HG03175 (cell line): Measurements from ENCODE around the gene NUDT2.
"Not testable (repeated sequence)": the region's sequence is repeated elsewhere in the genome, so short reads cannot be mapped to it uniquely, and the experiment has no call there.

ENCODE experiments used
- ATAC-seq: cut with Tn5 transposase; IDR thresholded peaks from one replicate; pipeline ENCODE4 v1.9.1; 2021; ENCODE audit warnings: mild to moderate bottlenecking, moderate library complexity; ENCODE audit not compliant: unreplicated experiment

Gene NUDT2

GRCh38 chr9:34334916-34335315 lies 5.5 kb downstream of the NUDT2 start:
- ATAC-seq: no peak

GRCh38 chr9:34335376-34335775 lies 6.0 kb downstream of the NUDT2 start:
- ATAC-seq: no peak

GRCh38 chr9:34337403-34337802 lies 8.0 kb downstream of the NUDT2 start:
- ATAC-seq: no peak

GRCh38 chr9:34338079-34338478 lies 8.7 kb downstream of the NUDT2 start:
- ATAC-seq: not testable (repeated sequence)

GRCh38 chr9:34338665-34339385 lies 9.5 kb downstream of the NUDT2 start:
- ATAC-seq: no peak

GRCh38 chr9:34341659-34342295 lies 12.4 kb downstream of the NUDT2 start:
- no peak for ATAC-seq

- no peak for ATAC-seq
Measured at GRCh38 chr9:34343090-34343489, 13.7 kb downstream of the NUDT2 start.

- ATAC-seq: no peak
Measured at GRCh38 chr9:34343605-34344004, 14.2 kb downstream of the NUDT2 start.

GRCh38 chr9:34346873-34347799 lies 17.8 kb downstream of the NUDT2 start:
- no peak for ATAC-seq

GRCh38 chr9:34347800-34348158 lies 18.4 kb downstream of the NUDT2 start:
- no peak for ATAC-seq

GRCh38 chr9:34349324-34349723 lies 20.0 kb downstream of the NUDT2 start:
- ATAC-seq: no peak

GRCh38 chr9:34352122-34352652 lies 22.8 kb downstream of the NUDT2 start:
- not testable (repeated sequence) for ATAC-seq

GRCh38 chr9:34352957-34353356 lies 23.6 kb downstream of the NUDT2 start:
- not testable (repeated sequence) for ATAC-seq

GRCh38 chr9:34362614-34363214 lies 33.3 kb downstream of the NUDT2 start:
- no peak for ATAC-seq

- ATAC-seq: no peak
Measured at GRCh38 chr9:34363619-34364351, 34.4 kb downstream of the NUDT2 start.

GRCh38 chr9:34365282-34365681 lies 35.9 kb downstream of the NUDT2 start:
- no peak for ATAC-seq

- ATAC-seq: no peak
Measured at GRCh38 chr9:34366365-34366764, 37.0 kb downstream of the NUDT2 start.

GRCh38 chr9:34367751-34368410 lies 38.5 kb downstream of the NUDT2 start:
- ATAC-seq: not testable (repeated sequence)

- not testable (repeated sequence) for ATAC-seq
Measured at GRCh38 chr9:34368796-34369195, 39.4 kb downstream of the NUDT2 start.

- ATAC-seq: no peak
Measured at GRCh38 chr9:34369636-34370035, 40.3 kb downstream of the NUDT2 start.
